GM23338 (cell line): ENCODE data around the gene KRTAP10-10. TPM values are rescaled to one million over a fixed set of nuclear protein-coding genes. Genes with fewer than 3 reads are reported as not detected.

ENCODE experiments used
- ATAC-seq: fragments of 200-7000 bp; cut with Tn5 transposase; 3 replicates; pipeline ENCODE4 v1.9.1; 2020
- DNase-seq: peaks from one replicate; pipeline ENCODE4 v3.0.0-alpha.2; 2015; ENCODE audit warnings: low spot score
- H2AFZ ChIP-seq: fragments of 200-600 bp; sonication (generic); 2 replicates; pipeline ENCODE4 v1.8.0; 2016; ENCODE audit warnings: antibody characterized with exemption, mild to moderate bottlenecking, moderate library complexity
- H3F3A ChIP-seq: fragments of 200-600 bp; sonication (generic); replicated peaks from 2 replicates; pipeline ENCODE4 v1.8.0; 2017; ENCODE audit warnings: antibody characterized with exemption, mixed run types, low read depth
- H3K27ac ChIP-seq: fragments of 200-600 bp; sonication (generic); 2 replicates; pipeline ENCODE4 v1.6.1; 2016; ENCODE audit warnings: low read depth
- H3K27me3 ChIP-seq: fragments of 200-600 bp; sonication (generic); 2 replicates; pipeline ENCODE4 v1.8.0; 2016; ENCODE audit warnings: mild to moderate bottlenecking, mixed run types, moderate library complexity; ENCODE audit not compliant: insufficient read depth
- H3K36me3 ChIP-seq: fragments of 200-600 bp; sonication (generic); 2 replicates; pipeline ENCODE4 v1.8.0; 2016; ENCODE audit warnings: mild to moderate bottlenecking; ENCODE audit not compliant: insufficient read depth
- H3K4me1 ChIP-seq: fragments of 200-600 bp; sonication (generic); 2 replicates; pipeline ENCODE4 v1.8.0; 2016; ENCODE audit warnings: mild to moderate bottlenecking, moderate library complexity; ENCODE audit not compliant: insufficient read depth
- H3K4me2 ChIP-seq: fragments of 200-600 bp; sonication (generic); 2 replicates; pipeline ENCODE4 v1.7.1; 2017; ENCODE audit warnings: mixed run types
- H3K4me3 ChIP-seq: fragments of 200-600 bp; sonication (generic); 2 replicates; pipeline ENCODE4 v1.6.1; 2016; ENCODE audit warnings: mixed run types
- H3K79me2 ChIP-seq: fragments of 200-600 bp; sonication (generic); replicated peaks from 2 replicates; pipeline ENCODE4 v1.8.0; 2017; ENCODE audit warnings: mild to moderate bottlenecking; ENCODE audit not compliant: insufficient read depth
- H3K9me2 ChIP-seq: fragments of 200-600 bp; sonication (generic); 2 replicates; pipeline ENCODE4 v1.8.0; 2017; ENCODE audit not compliant: insufficient read depth
- H4K20me1 ChIP-seq: fragments of 200-600 bp; sonication (generic); replicated peaks from 2 replicates; pipeline ENCODE4 v1.8.0; 2017; ENCODE audit warnings: mild to moderate bottlenecking; ENCODE audit not compliant: insufficient read depth
- H3K27ac Mint-ChIP-seq: 2 replicates; pipeline ENCODE4 v1.8.0; 2020; ENCODE audit warnings: inconsistent platforms, mild to moderate bottlenecking, moderate library complexity, mixed read lengths
- H3K27me3 Mint-ChIP-seq: 3 replicates; pipeline ENCODE4 v1.8.0; 2022; ENCODE audit warnings: low read depth, mild to moderate bottlenecking, moderate library complexity, mixed read lengths, inconsistent platforms; ENCODE audit not compliant: insufficient read depth, poor library complexity
- H3K36me3 Mint-ChIP-seq: 3 replicates; pipeline ENCODE4 v1.8.0; 2021; ENCODE audit warnings: low read depth, mild to moderate bottlenecking, inconsistent platforms, moderate library complexity, mixed read lengths
- H3K4me1 Mint-ChIP-seq: 3 replicates; pipeline ENCODE4 v1.8.0; 2020; ENCODE audit warnings: mild to moderate bottlenecking, inconsistent platforms, mixed read lengths
- H3K4me3 Mint-ChIP-seq: 3 replicates; pipeline ENCODE4 v1.8.0; 2021; ENCODE audit warnings: moderate library complexity, mild to moderate bottlenecking, inconsistent platforms, mixed read lengths
- H3K9me3 Mint-ChIP-seq: 3 replicates; pipeline ENCODE4 v1.8.0; 2020; ENCODE audit warnings: moderate library complexity, mild to moderate bottlenecking, inconsistent platforms, mixed read lengths
- CREB1 ChIP-seq: fragments of 250-450 bp; sonication (Bioruptor Pico); IDR thresholded peaks from 2 replicates; pipeline ENCODE4 v1.5.0; 2020; ENCODE audit warnings: low read depth, mild to moderate bottlenecking, moderate library complexity
- CTCF ChIP-seq, 2 experiments: fragments of 200-600 bp in 1 of 2; sonication (generic) in 1 of 2; conservative IDR thresholded peaks; 2 replicates each; pipeline versions ENCODE4 v1.5.1 to v1.6.1; 2016 to 2017; ENCODE audit warnings: antibody characterized with exemption in 2 of 2, low read depth in 2 of 2, mild to moderate bottlenecking in 2 of 2, moderate library complexity in 1 of 2
- ETS1 ChIP-seq: IDR thresholded peaks from 2 replicates; pipeline ENCODE4 v1.6.1; 2016; ENCODE audit warnings: antibody characterized with exemption
- EZH2 ChIP-seq: fragments of 200-600 bp; sonication (generic); IDR thresholded peaks from one replicate; pipeline ENCODE4 v1.8.0; 2017; ENCODE audit warnings: antibody characterized with exemption, mild to moderate bottlenecking, low read depth; ENCODE audit not compliant: unreplicated experiment
- EZH2phosphoT487 ChIP-seq: fragments of 200-600 bp; sonication (generic); IDR thresholded peaks from one replicate; pipeline ENCODE4 v1.8.1; 2018; ENCODE audit warnings: antibody characterized with exemption; ENCODE audit not compliant: unreplicated experiment
- JUNB ChIP-seq: IDR thresholded peaks from one replicate; pipeline ENCODE4 v1.6.1; 2016; ENCODE audit warnings: antibody characterized with exemption; ENCODE audit not compliant: unreplicated experiment
- NANOG ChIP-seq: IDR thresholded peaks from 2 replicates; pipeline ENCODE4 v1.6.1; 2016; ENCODE audit warnings: antibody characterized with exemption, borderline replicate concordance
- POLR2AphosphoS5 ChIP-seq: IDR thresholded peaks from 2 replicates; pipeline ENCODE4 v1.6.1; 2016; ENCODE audit warnings: antibody characterized with exemption, low read depth
- REST ChIP-seq: IDR thresholded peaks from one replicate; pipeline ENCODE4 v1.6.1; 2018; ENCODE audit warnings: antibody characterized with exemption; ENCODE audit not compliant: unreplicated experiment
- STAT1 ChIP-seq: IDR thresholded peaks from one replicate; pipeline ENCODE4 v1.6.1; 2016; ENCODE audit warnings: antibody characterized with exemption; ENCODE audit not compliant: unreplicated experiment
- ZNF114 ChIP-seq: fragments of 250-450 bp; sonication (Bioruptor Pico); IDR thresholded peaks from 2 replicates; pipeline ENCODE4 v1.5.0; 2020; ENCODE audit warnings: mild to moderate bottlenecking, moderate library complexity
- ZNF331 ChIP-seq: fragments of 250-450 bp; sonication (Bioruptor Pico); IDR thresholded peaks from 2 replicates; pipeline ENCODE4 v1.5.0; 2020; ENCODE audit warnings: low read depth, mild to moderate bottlenecking, moderate library complexity
- ZNF462 ChIP-seq: fragments of 250-450 bp; sonication (Bioruptor Pico); IDR thresholded peaks from 2 replicates; pipeline ENCODE4 v1.5.0; 2020; ENCODE audit warnings: mild to moderate bottlenecking, moderate library complexity
- polyA plus RNA-seq: library from polyadenylated mRNA; unstranded; fragments of >200 nt; fragmentation: Nextera tagmentation; extraction: Ambion mirVana; gene quantifications from 2 replicates; pipeline ENCODE4 v1.2.1, GENCODE V29; 2016
- total RNA-seq: library from RNA; depleted of rRNA; stranded (reverse); fragments of >200 nt; shearing (Covaris generic); gene quantifications from 2 replicates; pipeline ENCODE4 v1.2.3, GENCODE V29; 2014

KRTAP10-10 gene
- total and polyA plus RNA-seq, 2 experiments from 2014 or later, result not detected

GRCh38 chr21:44593598-44594405 lies 43.4 kb upstream of the KRTAP10-10 start:
- TF ChIP-seq EZH2, result no peak
- TF ChIP-seq ZNF114 (CRISPR knock-in tag), result no peak
- no peak for TF ChIP-seq CTCF (conservative IDR thresholded peaks at IDR 0.05; ENCODE audit: low read depth in 2 of 2)
- no peak for TF ChIP-seq ZNF331 (CRISPR knock-in tag)
- TF ChIP-seq REST, result no peak
- no peak for TF ChIP-seq POLR2AphosphoS5
- TF ChIP-seq ETS1, result no peak
- no peak for TF ChIP-seq JUNB
- no peak for TF ChIP-seq STAT1
- TF ChIP-seq EZH2phosphoT487, result no peak
- no peak for TF ChIP-seq ZNF462 (CRISPR knock-in tag)
- TF ChIP-seq NANOG, result no peak
- no peak for TF ChIP-seq CREB1 (CRISPR knock-in tag)
- Histone ChIP-seq H3K27me3 (no peaks in the 10 kb centered on the region), H3K4me2 (peak overlapping the region; percentile 32; the same call in 1 of the 2 replicates), H3K36me3 (no peaks in the 10 kb centered on the region), H3K79me2 (no peaks in the 10 kb centered on the region), H4K20me1 (no peaks in the 10 kb centered on the region), H3F3A (0 out of 2 replicates have a peak, but pooled peaks cover 4% of the 10 kb centered on the region), H3K4me3 (no peak overlapping the region), H3K4me1 (peaks cover 20% of the 10 kb centered on the region), H2AFZ (peak overlapping the region; percentile 76), H3K9me2 (no peaks in the 10 kb centered on the region), H3K27ac (no peak overlapping the region)
- peaks cover 6% of the 10 kb centered on the region for H3K27me3 Mint-ChIP-seq
- no peaks in the 10 kb centered on the region; the same call in 2 of the 3 replicates for H3K36me3 Mint-ChIP-seq
- peaks cover 25% of the 10 kb centered on the region for H3K4me1 Mint-ChIP-seq
- no peak overlapping the region for H3K4me3 Mint-ChIP-seq
- peaks cover 5% of the 10 kb centered on the region; the same call in 2 of the 3 replicates for H3K9me3 Mint-ChIP-seq
- DNase-seq (peak; percentile 42), ATAC-seq (peak; percentile 66)
- H3K27ac Mint-ChIP-seq, result peak overlapping the region; percentile 58; the same call in 1 of the 2 replicates
